Pons (tissue), 1 donor: Measurements from ENCODE around the gene ELMO1.

Source experiments
- DNase-seq: peaks from one replicate; pipeline ENCODE4 v3.0.0-alpha.2; 2016; ENCODE audit warnings: low spot score

ELMO1 gene

GRCh38 chr7:37267251-37267650 lies 181.4 kb downstream of the ELMO1 start:
- no peak for DNase-seq

DNA sequence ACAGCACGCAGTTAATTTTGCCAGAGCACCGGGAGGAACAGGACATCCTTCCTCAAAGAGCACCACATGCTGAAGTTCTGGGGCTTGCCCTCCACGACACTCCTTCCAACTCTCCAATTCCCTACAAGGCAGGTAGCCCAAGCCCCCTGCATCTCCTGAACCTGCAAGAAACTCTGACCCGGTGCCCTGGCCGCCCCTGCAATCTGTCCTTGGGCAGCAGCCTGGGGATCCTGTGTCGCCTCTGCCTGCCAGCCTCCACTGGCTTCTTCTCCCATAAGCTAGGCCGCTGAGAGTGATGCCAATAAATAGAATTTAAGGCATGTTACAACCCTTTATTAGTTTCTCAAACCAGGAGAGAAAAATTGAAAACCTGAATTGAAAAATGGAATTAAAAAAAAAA lies 182.8 kb downstream of the ELMO1 start:
- DNase-seq: no peak

GRCh38 chr7:37265006-37265405 lies 183.7 kb downstream of the ELMO1 start:
- DNase-seq: peak; percentile 44

- DNase-seq: peak; percentile 15
Observed at GRCh38 chr7:37262181-37262580, 186.5 kb downstream of the ELMO1 start.

- peak; percentile 37 for DNase-seq
Observed at GRCh38 chr7:37259319-37259821, 189.3 kb downstream of the ELMO1 start.

- DNase-seq: no peak
Observed at GRCh38 chr7:37256631-37257030, 192.0 kb downstream of the ELMO1 start.

DNA sequence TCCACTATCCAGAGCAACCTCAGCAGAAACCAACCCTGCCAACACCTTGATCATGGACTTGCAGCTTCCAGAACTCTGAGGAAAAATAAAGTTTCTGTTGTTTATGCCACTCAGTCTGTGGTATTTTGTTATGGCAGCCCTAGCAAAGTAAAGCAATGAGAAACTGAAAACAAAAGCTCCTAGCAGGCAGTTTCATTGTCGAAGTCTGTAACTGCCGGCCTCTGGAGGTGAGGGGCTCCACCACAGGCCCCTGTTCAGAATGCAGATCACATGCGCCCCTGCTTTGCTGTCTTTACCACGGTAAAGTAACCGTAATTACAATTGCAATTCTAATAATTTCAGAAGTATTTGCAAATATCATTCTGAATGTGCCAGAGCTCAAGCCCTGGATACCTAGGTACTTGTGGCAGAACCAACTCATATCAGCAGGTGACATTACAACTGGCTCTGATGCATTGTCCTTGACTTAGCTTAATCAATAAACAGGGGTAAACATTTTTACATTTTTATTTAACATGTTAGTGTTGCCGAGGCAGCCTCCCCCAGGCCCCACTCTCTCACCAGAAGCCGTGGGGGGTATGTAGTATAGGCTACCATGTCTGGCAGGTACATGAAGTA lies 193.2 kb downstream of the ELMO1 start:
- DNase-seq: no peak

DNA sequence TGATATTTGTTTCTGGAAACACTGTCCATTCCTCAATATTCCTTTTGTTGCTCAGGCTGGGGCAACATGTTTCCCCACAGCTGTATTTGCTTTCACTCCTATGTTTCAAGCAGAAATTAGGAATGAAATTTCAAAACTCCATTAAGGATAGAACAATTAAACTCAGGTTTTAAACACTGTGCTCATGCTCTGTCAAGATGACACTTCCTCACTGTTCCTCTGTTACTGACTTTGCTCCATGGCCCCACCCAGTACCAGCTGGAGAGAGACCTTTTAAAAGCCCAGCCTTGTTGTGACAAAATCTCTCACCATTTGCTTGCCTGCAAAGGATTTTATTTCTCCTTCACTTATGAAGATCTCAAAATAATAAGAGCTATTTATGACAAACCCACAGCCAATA lies 197.4 kb downstream of the ELMO1 start:
- DNase-seq: peak; percentile 92

- DNase-seq: no peak
Observed at GRCh38 chr7:37249240-37249639, 199.4 kb downstream of the ELMO1 start.

DNA sequence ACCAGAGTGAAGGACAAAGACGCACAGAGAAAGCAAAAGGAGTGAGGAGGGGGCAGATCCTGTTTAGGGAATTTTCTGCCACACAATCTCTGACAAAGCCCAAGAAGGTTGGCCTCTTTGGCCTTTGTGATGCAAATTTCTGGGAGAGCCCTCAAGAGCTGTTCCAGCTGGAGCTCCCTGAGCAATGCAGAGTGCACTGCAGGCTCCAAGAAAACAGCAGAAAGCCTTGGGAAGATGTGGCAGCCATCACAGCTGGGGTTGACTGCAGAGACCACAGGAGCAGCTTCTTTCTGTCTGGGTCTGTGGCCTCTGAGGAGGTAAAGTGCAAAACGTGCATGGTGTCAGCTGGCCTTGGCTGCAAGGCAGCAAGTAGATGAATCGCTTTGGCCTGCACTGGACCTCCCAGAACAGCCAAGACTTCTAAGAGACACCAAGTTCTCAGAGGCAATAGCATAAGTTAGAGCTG lies 200.2 kb downstream of the ELMO1 start:
- DNase-seq: peak; percentile 14

DNA sequence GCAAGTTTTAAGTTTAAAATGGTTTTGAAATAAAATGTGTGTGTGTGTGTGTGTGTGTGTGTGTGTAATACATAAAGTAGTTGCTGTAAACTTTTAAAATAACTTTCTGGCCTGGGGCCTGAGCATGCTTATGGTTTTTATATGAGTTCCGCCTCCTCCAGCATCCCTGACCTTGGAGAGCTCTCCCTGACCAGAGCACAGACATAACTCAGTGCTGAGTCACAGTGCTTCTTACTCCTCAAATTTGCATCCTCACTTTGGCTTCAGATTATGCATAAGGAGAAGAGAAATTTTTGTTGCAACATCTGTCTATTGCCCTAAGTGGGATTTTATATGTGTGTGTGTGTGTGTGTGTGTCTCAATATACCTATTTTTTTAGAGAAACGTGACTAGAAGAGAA lies 200.8 kb downstream of the ELMO1 start:
- DNase-seq: peak; percentile 72

DNA sequence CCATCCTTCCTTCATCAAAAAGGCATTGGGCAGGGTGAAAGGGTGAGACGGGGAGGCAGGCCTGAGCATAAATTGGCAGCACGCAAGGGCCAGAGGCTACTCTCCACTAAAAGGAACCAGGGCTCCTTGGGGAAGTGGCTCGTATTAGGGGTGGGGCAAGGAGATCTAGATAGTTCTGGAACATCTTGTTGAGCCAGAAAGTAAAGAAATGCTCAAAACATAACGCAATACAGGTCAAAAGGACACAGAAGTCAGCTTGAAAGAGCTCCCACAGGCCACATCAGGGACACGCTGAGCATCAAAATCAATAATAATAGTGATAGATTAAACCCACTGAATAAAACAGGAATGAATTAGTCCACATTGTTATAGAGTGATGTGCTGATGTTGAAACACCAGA lies 203.1 kb downstream of the ELMO1 start:
- DNase-seq: no peak

DNA sequence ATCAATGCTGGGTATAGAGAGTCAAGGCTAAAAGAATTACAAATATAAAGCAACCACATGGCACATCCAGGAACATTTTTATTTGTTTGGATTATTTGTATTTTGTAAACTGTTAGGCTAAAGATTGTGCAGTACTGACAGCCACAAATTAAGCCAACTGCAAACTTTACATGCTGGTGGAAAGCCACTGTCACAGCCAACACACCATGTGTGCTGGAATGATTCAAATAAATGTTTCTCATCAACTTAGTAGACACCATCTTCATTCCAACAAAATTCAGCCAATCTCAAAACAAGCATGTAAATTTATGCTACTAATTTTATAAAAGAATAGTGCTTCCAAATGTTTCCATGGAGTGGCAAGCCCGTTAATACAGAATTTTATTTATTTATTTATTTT lies 211.8 kb downstream of the ELMO1 start:
- DNase-seq: no peak

DNA sequence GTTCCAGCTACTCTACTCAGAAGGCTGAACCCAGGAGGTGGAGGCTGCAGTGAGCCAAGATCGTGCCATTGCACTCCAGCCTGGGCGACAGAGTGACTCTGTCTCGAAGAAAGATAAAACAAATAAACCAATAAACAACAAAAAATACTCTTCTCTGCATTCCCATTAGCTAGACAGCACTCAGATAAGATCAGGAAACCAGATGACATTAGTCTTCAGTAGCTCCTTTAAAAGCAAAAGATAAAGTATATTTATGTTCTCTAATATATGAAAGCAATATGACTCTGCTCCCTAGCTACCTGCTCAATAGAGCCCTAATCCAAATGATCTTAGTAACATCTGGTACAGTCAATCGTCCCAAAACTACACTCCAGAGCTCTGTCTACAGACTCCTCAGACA lies 212.9 kb downstream of the ELMO1 start:
- no peak for DNase-seq

- DNase-seq: peak; percentile 80
Observed at GRCh38 chr7:37234928-37235327, 213.7 kb downstream of the ELMO1 start.

DNA sequence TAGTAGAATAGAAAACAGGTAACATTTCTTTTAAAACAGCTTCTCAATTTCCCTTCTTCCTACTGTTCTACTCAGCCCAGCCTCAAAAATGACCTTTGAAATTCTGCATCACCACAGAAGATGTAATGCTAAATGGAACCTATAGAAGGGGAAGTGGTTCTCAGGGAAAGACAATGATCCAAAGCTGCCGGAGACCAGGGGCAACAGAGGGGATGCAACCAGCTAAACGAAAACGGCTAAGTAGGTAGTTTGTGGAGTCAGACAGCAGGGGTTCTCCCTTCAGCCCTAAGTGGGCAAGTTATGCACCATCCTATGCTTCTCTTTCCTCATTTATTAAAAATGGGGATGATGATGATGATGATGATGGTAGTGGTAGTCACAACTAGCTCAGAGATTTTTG lies 214.3 kb downstream of the ELMO1 start:
- no peak for DNase-seq

DNA sequence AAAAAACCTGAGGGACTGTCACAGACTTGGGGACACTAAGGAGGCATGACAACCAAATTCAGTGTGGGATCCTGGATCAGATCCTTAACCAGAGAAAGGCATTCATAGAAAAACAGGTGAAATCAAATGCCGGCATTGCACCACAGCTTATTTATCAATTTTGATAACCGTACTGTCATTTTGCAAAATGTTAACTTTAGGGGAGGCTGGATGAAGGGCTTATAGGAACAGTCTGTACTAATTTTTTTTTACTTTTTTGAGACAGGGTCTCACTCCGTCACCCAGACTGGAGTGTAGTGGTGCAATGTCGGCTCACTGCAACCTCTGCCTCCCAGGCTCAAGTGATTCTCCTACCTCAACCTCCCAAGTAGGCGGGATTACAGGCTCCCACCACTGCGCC lies 217.1 kb downstream of the ELMO1 start:
- no peak for DNase-seq

DNA sequence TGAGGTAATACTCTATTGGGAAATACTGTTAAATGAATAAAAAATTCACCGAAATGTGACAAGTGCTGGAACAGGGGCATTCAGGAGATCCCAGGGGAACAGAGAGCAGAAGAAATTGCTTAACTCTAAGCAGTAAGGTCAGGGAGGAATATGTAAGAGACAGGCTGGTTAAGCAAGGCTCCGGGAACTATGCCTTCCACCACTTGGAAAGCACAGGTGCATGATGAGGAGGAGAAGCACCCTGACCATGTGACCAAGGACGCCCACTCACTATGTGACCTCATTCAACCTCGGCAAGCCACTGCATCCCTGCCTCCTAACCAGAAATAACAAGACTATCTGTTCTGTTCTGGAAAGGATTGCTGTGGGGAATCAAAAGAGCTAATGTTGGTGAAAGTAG lies 218.4 kb downstream of the ELMO1 start:
- DNase-seq: peak; percentile 93

DNA sequence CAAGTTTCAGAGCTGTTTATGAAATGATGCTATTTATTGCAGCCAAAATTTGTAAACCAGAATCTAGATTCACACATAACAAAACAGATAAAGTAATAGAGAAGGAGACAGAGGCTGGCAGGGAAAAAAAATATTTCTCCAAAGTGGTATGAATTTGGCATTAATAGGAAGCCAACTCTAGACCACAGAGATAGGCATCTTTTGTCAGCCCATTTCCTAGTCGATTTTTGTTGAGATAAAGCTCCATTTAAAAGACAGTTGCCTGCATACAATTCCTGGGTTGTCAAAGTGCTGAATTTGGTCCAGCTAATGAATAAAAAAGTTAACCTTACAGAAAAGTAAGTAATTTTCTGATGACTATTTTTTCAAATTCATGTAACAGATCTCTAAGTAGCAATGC lies 219.3 kb downstream of the ELMO1 start:
- DNase-seq: no peak

GRCh38 chr7:37225285-37225969 lies 223.2 kb downstream of the ELMO1 start:
- DNase-seq: no peak

DNA sequence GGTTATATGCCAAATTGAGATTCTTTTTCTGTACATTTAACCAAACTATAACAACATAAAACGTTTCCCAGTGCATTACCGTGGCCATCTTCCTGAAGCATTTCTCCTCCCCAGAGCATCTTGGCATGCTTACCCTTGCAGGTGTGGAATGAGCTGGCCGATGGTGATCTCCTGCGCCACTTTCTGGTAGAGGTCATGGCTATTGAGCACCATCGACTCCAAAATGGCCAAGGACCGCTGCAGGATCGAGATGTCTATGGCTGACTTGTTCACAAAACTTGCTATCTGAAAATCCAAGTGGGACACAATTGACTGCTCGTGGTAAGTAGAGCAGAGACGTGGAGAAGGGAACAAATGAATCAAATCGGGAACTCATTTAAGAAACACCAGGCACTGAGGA lies 223.9 kb downstream of the ELMO1 start:
- DNase-seq: no peak

GRCh38 chr7:37220664-37221063 lies 228.0 kb downstream of the ELMO1 start:
- peak; percentile 60 for DNase-seq

- no peak for DNase-seq
Observed at GRCh38 chr7:37218956-37219355, 229.7 kb downstream of the ELMO1 start.

DNA sequence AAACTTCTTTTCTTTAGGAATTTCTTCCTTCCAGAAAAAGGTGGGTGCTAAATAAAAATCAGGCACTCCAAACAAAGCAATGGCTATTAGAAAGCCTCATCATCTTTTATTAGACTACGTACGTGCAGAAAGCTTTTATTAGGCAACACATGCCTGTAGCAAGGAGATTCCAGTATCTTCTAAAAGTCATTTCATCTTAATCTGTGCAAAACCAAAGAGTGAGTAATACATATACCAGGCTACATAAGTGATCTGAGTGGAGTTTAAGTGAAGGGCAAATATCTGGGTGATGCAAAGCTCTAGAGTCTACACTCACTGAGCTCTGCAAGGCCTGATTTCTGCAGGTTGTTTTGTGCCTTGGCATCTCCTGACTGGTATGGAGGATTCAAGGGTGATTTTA lies 231.7 kb downstream of the ELMO1 start:
- no peak for DNase-seq
